CD4-positive, alpha-beta T cell treated with Interleukin-17A for 1 hour (primary cell): ENCODE data around the gene MYH9.

Experiments
- DNase-seq: peaks from one replicate; pipeline ENCODE4 v3.0.0-alpha.2; 2020

The MYH9 gene

DNA sequence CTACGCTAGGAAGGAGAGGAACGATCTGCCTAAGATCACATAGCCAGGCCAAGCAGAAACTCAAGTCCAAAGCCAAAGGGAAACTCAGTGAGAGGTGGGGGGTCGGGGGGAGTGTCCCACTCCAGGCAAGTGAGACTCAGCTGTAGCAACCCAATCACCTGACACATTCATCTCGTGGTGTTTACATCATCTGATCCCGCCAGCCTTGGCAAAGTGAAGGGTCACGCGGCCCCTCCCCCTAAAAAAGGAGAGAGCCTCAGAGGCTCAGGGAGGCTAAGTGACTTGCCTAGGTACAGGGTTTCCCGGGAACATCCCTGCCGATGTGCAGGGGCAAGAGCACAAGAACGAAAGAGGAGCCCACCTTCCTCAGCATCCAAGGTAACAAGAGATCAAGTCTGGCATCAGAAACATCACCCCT lies 21.5 kb downstream of the MYH9 start:
- peak; percentile 55 for DNase-seq

DNA sequence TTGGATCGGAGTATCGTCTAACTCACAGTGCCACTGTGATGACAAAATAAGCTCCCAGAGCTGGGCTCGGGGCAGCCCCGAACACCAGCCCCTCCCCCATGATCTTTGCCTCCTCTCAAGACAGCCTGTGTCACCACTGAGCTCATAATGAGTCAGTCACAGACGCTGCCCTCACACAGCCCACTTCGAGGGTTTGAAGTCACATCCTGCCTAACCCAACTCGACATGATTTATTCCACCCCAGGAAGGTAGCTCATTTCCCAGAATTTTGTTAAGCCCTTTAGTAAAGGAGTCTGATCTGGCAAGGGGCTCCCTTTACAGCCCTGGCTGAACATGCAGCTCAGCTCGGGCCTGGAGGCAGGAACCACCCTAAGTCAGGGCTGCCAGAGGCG lies 22.8 kb downstream of the MYH9 start:
- peak; percentile 93 for DNase-seq

DNA sequence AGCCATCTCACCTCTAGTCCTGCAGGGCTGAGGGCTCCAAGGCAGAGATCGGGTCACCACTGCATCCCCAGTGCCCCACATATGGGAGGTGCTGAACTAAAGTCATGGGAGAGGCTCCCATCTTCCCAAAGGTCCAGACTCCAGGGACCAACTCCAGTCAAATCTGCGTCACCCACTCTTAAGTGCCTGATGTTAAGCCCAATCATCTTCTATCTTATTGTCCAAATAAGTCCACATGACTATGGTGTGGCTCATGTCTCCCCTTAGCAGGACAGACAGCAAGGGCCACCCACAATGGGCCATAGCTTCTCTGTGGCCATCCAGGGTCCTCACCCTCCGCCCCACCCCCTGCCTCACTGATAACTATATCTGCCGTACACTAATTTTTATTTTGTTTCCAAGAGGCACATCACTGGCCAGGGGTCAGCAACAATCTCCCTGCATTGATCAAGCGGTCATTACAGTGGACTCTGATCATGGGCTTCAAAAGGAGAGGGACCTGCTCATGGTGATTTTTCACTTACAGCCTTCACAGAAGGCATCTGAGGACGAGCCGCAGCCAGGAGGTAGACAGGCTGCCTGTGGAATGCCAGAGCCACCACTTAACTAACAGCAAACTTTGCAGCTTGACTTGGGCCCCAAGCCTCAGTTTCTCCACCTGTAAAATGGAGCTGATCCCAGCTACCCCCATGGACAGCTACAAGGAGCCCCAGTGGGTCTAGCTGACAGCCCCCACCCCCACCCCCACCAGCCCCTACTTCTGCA lies 23.3 kb downstream of the MYH9 start:
- DNase-seq = no peak

DNA sequence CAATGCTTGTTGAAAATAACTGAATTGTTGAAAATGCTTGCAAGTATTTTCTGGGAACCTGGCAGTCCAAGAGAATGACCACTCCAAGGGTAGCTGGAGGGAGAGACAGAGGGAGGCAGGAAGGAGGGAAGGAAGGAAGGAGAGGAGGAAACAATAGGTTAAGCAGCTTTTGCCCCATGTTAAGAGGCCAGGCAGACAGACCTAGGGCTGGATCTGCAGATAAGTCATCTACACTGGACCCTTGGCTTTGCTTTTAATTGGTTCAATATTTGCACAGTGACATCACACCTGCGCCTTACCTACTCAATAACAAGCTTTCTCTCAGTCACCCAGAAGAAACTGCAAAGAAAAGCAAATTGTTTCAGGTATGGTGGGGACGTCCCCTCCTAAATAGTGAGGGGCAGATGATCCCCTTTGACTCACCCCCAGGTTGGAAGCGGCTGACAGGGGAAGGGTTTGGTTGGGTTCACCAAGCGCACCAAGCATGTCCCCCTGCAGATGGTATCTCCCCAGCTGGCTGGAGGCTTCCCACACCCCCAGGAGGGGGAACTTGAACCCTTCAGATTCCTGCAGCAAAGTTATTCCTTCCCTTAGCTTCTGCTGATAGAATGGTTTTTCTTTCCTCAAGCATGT lies 24.3 kb downstream of the MYH9 start:
- DNase-seq = no peak

DNA sequence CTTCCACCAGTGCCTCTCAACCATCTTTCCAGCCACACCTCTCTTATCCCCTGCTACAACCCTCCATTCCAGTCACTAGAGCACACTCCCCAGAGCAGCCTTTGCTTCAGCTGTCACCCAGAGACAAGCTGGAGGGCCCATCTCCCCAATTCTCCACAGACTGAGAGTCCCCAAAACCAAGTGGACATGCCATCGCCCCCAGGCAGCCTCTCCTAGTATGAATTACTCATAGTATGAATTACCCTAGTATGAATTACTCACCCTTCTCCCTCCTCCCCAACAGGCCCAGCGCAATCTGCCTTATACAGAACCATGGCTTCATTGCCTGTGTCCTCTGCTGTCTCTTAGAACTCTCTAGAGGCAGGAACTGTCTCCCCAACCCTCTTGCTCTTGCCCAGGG lies 24.8 kb downstream of the MYH9 start:
- DNase-seq = no peak

DNA sequence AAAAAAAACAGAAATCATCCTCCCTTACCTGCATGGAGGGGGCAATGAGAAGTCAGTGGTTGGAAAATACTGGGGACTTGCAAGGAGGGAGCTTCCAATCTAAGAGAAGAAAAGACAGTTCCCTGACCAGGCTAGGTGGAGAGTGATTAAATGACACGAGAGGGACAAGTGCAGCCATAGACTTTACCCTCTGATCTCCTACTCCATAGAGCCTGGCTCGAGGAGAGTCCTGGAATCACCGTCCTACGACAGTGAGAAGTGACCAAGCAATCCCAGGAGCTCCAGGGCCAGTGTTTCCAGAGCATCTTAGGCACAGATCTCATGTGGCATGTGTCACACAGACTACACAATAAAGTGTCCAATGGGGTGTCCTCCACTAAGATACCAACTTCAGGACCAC lies 25.7 kb downstream of the MYH9 start:
- DNase-seq = no peak

DNA sequence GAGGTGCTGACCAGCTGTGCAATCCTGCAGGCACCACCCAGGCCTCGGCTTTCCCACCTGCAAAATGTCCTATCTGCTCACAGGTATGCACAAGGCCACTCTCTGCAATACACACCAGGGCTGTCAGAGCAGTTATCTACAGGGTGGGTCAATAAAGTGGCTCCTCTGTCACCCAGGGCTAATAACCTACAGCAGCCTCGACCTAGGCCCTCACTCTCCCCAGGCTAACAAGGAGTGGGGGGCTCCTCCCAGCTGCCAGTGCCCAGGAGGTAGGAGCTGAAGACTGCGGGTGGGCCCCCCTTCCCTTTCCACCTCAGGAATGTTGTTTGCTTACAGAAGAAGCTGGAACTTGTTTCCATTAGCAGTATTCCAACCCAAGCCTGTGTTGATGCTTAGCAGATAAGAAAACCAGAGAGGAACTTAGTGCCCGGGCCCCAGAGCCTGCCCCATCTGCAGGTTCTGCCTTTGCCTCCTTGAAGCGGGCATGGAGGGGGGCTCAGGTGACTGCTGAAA lies 26.8 kb downstream of the MYH9 start:
- no peak for DNase-seq

DNA sequence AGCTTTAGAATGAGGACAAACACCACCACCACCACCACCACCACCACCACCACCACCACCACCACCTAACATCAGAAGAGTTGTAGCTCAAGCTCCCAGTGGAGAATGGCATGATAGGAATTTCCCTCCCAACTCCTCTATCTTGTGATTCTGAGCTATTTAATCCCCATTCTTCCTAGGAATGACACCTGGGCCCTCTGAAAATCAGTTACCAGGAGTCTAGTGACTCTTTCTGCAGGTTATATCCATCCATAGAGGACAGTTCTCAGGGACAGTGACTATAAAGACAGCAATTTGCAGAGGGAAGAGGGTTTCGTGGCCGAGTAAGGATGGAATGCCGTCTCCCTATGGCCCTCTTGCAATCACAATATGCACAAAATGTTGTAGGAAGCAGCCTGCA lies 27.8 kb downstream of the MYH9 start:
- no peak for DNase-seq

DNA sequence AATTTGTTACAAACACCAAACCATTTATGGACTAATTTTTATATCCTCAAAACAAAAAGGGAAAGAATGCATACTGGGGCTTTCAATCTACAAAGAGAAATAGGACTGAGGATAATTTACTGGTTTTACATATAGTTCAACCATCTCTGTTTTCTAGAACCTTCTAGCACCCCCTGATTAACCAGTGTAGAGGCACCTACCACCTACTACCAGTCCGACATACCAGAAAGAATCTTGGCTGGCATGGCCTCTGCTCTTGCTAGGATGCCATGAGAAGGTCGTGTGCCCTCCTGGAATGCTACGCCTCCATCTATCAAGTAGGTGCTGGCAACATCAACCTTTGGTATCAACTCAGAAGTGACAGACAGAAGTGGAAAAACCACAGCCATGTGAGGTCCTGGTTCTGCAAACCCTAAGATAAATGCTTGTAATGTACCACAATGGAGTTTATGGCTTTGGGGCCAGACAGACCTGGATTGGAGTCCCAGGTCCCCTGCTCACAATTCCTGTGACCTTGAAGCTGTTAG lies 28.2 kb downstream of the MYH9 start:
- DNase-seq = no peak

DNA sequence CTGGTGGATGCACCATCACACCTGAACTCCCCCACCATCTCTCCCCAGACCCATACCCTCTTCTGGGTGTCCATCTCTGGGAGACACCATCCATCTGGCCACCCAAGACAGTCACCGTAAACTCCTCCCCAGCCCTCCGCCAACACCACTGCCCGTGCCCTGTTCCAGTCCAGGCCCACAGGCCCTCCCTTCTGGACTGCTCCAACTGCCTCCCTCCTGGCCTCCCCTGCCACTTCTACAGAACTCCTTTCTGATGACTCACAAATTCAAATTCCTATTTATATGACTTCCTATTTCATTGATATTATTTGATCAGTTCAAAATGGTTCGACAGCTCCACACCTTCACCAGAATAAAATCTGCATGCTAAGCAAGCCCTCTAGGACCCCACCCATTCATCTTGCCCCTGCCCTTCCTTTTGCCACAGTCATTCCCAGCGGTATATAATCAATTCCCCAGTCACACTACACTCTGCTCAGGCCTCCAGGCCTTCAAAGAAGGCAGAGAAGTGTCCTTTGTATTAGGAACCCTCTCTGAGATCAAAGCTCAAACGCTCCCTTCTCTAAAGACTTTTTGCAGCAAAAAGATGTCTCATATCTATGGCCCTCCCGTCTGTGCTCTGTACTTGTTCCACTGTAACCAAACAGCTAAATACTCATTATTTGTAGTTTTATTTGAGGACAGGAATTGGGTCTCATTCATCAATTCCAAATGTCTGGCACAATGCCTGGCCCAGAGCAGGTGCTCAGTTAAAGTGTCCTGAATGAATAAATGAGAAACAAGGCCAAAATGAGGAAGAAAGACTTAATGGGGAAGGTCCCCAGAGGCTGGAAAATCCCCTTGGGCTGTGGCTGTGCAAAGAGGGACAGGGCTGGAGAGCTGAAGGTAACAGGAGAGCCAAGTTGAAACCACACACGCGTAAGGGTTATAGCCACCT lies 29.0 kb downstream of the MYH9 start:
- DNase-seq = peak; percentile 46

DNA sequence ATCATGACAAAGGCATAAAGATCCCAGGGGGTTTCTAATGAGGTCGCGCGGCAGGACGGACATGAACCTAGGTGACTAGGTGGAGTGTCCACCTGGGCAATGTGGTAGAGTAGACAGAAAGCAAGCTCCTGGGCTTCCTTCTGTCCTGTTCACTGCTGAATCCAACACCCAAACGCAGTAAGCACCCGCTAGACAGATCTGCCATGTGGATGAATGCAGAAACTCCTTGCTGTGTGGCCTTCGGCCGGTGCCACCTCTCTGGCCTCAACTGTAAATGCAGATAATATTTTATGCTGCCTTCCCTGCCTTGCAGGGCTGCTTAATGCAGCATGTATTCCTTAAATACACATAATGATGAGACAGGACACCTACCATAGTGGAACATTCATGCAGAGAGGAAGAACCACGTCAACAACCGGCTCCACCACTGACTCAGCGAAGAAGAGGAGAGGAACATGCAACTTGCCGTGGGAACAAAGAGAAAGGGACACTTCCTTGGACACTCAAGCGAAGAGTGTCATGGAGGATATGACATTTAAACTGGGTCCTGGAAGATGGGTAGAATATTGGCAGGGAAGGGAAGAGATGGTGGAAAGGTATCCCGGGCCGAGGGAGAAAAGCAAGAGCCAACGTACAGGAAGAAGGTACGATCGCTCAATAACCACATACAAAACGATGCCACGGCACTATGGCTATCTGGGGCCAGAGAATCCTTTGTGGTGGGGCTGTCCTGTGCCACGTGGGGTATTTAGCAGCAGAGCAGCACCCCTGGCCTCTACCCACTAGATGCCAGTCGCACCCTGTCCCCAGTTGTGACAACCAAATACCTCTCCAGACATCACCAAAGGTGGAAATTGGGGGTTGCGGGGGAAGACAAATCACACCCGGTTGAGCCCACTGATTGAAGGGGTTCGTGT lies 30.8 kb downstream of the MYH9 start:
- peak; percentile 75 for DNase-seq

DNA sequence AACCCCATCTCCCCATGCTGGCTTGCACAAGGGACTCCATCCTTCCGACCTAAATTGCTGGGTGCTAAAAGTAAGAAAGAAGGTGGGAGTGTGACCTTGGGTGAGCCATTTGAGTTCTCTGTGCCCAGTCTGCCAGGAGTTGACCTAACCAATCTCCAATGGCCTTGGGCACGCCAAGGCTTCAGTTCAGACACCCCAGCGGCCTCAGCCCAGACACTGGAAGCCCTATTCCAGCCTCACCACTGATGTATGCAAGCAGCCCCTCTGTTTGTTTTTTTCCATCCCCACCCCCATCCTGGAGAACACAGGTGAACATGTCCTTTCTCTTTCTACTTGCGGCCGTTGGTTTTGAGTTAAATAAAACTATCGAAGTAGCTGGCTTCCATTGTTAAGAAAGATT lies 31.9 kb downstream of the MYH9 start:
- DNase-seq = no peak

DNA sequence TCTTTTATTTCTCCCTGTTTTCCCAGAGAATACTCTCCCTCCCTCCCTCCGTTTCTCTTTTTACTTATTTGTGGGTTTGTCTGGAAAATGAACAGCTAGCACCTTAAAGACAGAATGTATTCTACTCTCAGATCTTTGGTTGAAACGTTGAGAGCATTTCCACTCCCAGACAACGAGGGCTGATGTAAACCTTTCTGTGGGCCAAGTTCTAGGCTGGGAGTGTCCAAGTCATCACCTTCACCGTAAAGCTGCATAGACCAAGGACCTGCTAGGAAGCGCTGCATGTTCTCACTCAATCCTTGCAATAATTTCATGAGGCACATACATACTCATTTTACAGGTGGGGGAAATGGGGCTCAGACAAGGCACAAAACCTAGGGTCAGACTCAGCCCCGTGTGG lies 32.4 kb downstream of the MYH9 start:
- no peak for DNase-seq

DNA sequence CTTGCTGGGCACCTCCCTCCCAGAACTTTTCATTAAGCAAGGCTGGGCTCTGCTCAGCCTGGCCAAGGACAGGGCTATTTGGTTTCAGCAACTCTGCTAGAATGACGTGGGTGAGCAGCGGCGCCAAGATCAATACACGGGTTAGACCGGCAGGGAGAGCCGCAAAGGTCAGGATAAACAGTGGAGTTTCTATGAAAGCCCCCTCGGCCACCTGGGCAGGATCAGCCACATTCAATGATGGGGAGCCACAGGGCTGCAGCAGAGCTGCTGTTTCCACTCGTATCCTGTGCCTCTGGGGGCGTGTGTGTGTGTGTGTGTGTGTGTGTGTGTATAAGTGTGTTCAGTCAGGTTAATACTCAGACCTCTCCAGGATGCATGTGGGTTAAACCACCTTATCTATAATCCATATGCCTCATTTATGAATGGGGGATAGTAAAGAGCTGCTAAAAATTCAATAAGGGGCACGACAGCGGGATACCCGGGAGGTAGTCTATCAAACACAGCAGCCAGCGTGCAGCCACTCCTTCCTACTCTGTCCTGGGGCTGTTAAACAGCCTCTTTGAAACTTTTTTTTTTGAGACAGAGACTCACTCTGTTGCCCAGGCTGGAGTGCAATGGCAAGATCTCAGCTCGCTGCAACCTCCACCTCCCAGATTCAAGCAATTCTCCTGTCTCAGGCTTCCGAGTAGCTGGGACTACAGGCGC lies 34.8 kb downstream of the MYH9 start:
- peak; percentile 59 for DNase-seq

DNA sequence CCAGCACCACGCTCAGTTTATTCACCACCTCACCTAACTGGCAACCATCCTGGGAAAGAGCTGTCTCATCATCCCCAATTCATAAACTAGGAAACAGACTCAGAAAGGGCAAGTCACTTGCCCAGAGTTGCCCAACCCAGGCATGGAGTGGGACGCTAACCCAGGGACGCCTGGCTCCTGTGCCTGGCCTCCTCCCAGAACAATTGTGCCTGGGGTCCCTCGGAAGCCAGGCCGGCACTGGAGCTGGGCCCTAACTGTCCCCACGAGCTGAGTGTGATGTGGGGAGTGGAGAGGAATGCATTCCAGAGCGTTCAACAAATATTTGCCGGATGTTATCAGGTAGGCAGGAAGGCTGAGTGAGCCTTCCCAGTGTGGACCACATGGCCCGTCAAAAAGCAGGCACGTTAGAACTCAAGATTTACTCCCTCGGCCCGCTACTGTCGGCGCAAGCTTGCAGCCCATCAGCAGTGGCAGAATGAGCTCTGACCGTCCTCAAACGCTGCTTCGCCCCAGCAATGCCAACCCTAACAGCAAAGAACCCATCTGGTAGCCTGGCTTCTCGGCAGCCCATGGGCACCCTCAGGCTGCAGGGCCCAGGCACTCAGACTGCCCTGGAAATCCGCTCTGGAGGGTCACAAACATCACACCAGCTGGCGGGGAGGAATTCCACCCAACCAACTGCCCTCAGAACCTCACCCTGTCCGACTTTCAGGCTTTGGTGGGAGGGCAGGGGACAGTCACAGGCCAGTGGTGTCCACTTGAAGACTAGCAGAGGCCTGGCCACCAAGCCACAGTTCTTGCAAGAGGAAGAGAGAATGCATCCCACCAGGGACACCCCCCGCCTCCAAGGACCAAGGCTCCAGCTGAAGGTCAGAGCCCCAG lies 35.6 kb downstream of the MYH9 start:
- no peak for DNase-seq

DNA sequence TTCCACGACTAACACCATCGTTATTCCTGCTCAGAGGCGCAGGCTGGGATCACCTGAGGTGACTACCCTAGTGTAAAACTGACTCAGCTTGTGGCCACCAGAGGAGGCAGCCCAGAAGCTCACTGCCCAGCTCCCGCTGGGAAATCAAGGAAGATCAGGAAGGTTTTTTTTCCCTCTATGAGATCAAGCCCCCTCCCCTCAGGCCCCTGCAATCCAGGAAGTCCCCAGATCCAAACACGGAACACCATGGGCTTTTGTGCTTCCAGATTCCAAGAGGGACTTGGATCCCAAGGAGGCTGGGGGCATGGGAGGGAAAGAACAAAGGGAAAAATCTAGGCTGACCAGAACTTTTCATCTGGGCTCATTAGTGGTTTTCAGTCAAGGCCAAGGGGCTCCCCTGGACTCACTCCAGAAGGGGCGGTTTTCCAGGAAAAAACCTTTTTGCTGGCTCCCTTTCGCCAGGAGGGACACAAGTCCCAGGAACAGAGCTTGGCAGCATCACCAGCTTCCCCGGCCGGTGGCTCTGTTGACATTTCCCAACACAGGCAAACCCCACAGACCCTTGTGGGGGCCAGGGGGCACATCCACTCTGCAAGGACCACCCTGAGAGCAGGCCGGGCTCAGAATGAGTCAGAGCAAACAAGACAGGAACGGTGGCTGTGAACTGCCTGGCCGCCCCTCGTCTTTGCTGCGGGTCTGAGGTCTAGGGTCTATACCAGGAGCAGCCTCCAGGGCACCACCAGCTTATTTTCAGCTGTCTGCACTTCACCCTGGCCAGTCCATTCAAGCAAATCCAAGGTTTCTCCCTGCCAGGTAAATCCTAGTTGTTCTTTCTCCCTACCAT lies 36.8 kb downstream of the MYH9 start:
- DNase-seq = no peak

DNA sequence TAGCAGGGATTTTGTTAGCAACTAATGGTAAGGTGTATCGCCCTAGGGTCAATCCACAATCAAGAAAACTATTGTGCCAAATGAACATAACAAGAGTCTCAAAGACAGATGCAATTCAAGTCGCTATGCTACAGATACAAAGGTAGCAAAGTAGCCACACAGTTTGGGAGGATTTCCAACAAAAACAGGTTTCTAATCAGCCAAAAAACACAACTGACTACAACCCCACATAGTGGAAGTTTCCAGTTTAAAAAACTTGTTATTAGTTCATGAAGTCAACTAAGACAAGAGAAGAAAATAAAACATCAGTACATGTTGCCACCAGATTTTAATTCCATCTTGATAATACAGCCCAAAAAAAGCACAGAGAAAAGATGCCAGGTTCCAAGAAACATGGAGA lies 38.0 kb downstream of the MYH9 start:
- no peak for DNase-seq

DNA sequence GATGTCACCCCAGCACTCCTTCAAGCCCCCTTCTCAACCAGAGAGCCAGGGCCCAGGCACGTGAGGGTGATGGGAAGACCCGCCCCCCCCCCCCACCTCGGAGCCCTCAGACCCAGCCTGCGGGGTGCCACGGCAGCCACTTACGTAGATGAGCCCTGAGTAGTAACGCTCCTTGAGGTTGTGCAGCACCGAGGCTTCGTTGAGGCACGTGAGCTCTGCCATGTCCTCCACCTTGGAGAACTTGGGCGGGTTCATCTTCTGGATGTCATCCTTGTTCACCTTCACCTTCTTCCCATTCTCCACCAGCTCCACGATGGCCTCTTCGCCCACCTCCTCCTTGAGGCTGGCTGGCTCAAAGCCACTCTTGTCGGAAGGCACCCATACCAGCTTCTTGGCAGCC lies 39.0 kb downstream of the MYH9 start:
- no peak for DNase-seq

DNA sequence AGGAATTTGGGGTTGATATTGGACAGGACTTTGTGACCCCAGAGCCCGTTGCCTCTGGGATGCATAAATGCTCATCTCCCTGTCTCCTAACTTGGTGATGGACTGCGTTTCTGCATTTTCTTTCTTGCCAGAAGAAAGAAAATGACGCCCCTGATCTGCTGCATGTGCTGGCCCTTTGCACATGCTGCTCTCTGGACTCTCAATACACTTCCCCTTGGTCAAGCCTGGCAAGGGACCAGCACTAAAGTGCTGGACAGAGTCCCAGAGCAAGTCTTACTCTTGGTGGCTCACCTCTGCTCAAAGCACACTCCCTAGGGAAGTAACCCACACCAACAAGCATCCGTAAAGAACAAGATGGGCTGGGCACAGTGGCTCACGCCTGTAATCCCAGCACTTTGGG lies 40.7 kb downstream of the MYH9 start:
- no peak for DNase-seq
